MM.1S (cell line): ENCODE measurements around the gene ELAVL3.
A peak's percentile ranks its signal among the peaks of the same experiment; 100 is the strongest.

ENCODE experiments used
- DNase-seq: peaks from one replicate; pipeline ENCODE4 v3.0.0-alpha.2; 2015
- H2AFZ ChIP-seq: fragments of 300-600 bp; sonication (generic); 2 replicates; pipeline ENCODE4 v1.6.0; 2016; ENCODE audit warnings: antibody characterized with exemption, low read length
- H3F3A ChIP-seq: fragments of 300-600 bp; sonication (generic); 2 replicates; pipeline ENCODE4 v1.6.1; 2016; ENCODE audit warnings: mild to moderate bottlenecking, antibody characterized with exemption, low read length, moderate library complexity, mixed read lengths; ENCODE audit not compliant: insufficient read depth
- H3K27ac ChIP-seq: fragments of 300-600 bp; sonication (generic); 2 replicates; pipeline ENCODE4 v1.5.1; 2016; ENCODE audit warnings: mild to moderate bottlenecking, low read length
- H3K27me3 ChIP-seq: fragments of 300-600 bp; sonication (generic); replicated peaks from 2 replicates; pipeline ENCODE4 v1.6.0; 2016; ENCODE audit warnings: low read length; ENCODE audit not compliant: insufficient read depth
- H3K36me3 ChIP-seq: fragments of 300-600 bp; sonication (generic); replicated peaks from 2 replicates; pipeline ENCODE4 v1.6.1; 2016; ENCODE audit warnings: mild to moderate bottlenecking, low read length, mixed read lengths; ENCODE audit not compliant: insufficient read depth
- H3K4me1 ChIP-seq: fragments of 300-600 bp; sonication (generic); 2 replicates; pipeline ENCODE4 v1.6.1; 2016; ENCODE audit warnings: low read length, mixed read lengths
- H3K4me2 ChIP-seq: fragments of 300-600 bp; sonication (generic); 2 replicates; pipeline ENCODE4 v1.6.0; 2016; ENCODE audit warnings: low read depth, low read length
- H3K4me3 ChIP-seq: fragments of 300-600 bp; sonication (generic); 2 replicates; pipeline ENCODE4 v1.5.1; 2016; ENCODE audit warnings: low read length, mixed read lengths
- H3K79me2 ChIP-seq: fragments of 300-600 bp; sonication (generic); 2 replicates; pipeline ENCODE4 v1.6.1; 2016; ENCODE audit warnings: mixed run types, low read length, mixed read lengths
- H3K9ac ChIP-seq: fragments of 300-600 bp; sonication (generic); 2 replicates; pipeline ENCODE4 v1.6.1; 2016; ENCODE audit warnings: low read length, mixed read lengths
- H3K9me2 ChIP-seq: fragments of 300-600 bp; sonication (generic); replicated peaks from 2 replicates; pipeline ENCODE4 v1.6.1; 2016; ENCODE audit warnings: mild to moderate bottlenecking, low read length, mixed read lengths; ENCODE audit not compliant: insufficient read depth
- H3K9me3 ChIP-seq: fragments of 300-600 bp; sonication (generic); replicated peaks from 2 replicates; pipeline ENCODE4 v1.6.1; 2016; ENCODE audit warnings: mild to moderate bottlenecking, low read length, mixed read lengths; ENCODE audit not compliant: insufficient read depth
- H4K20me1 ChIP-seq: fragments of 300-600 bp; sonication (generic); 2 replicates; pipeline ENCODE4 v1.6.1; 2016; ENCODE audit warnings: mild to moderate bottlenecking, low read length, moderate library complexity, mixed read lengths; ENCODE audit not compliant: insufficient read depth
- CTCF ChIP-seq: fragments of 300-600 bp; sonication (generic); IDR thresholded peaks from 2 replicates; pipeline ENCODE4 v1.5.1; 2016; ENCODE audit warnings: antibody characterized with exemption, low read length, mixed read lengths
- EZH2 ChIP-seq: fragments of 300-600 bp; sonication (generic); optimal IDR thresholded peaks from 2 replicates; pipeline ENCODE3; 2017; ENCODE audit warnings: low read depth, mild to moderate bottlenecking, antibody characterized with exemption, low read length, mixed read lengths
- EZH2phosphoT487 ChIP-seq: fragments of 300-600 bp; sonication (generic); IDR thresholded peaks from 2 replicates; pipeline ENCODE4 v1.6.1; 2018; ENCODE audit warnings: antibody characterized with exemption, low read length

The ELAVL3 gene

GRCh38 chr19:11499890-11500420 lies 19.1 kb upstream of the ELAVL3 start:
- no peak for TF ChIP-seq CTCF
- no peak for TF ChIP-seq EZH2
- TF ChIP-seq EZH2phosphoT487 = no peak
- peaks cover 14% of the 10 kb centered on the region for H3K79me2 ChIP-seq
- H3K9me2 ChIP-seq = no peaks in the 10 kb centered on the region
- no peaks in the 10 kb centered on the region for H3K27me3 ChIP-seq
- H3K27ac ChIP-seq = no peak overlapping the region
- H3K9ac ChIP-seq = no peak overlapping the region
- H3F3A ChIP-seq = 0 out of 2 replicates have a peak, but pooled peaks cover 5% of the 10 kb centered on the region
- H3K4me3 ChIP-seq = no peak overlapping the region
- H3K36me3 ChIP-seq = no peaks in the 10 kb centered on the region
- H3K9me3 ChIP-seq = no peaks in the 10 kb centered on the region
- no peaks in the 10 kb centered on the region for H3K4me1 ChIP-seq
- H2AFZ ChIP-seq = no peak overlapping the region
- H4K20me1 ChIP-seq = no peaks in the 10 kb centered on the region
- DNase-seq = no peak
- no peak overlapping the region for H3K4me2 ChIP-seq

- no peak overlapping the region for H3K4me3 ChIP-seq
- H3K27me3 ChIP-seq = no peaks in the 10 kb centered on the region
- H3K27ac ChIP-seq = no peak overlapping the region
- DNase-seq = no peak
- H3K9me2 ChIP-seq = no peaks in the 10 kb centered on the region
- H3K9ac ChIP-seq = no peak overlapping the region
- no peaks in the 10 kb centered on the region for H3K4me1 ChIP-seq
- no peaks in the 10 kb centered on the region for H3K9me3 ChIP-seq
- 0 out of 2 replicates have a peak, but pooled peaks cover under 1% of the 10 kb centered on the region for H3F3A ChIP-seq
- H3K4me2 ChIP-seq = no peak overlapping the region
- TF ChIP-seq EZH2 = no peak
- TF ChIP-seq EZH2phosphoT487 = no peak
- TF ChIP-seq CTCF = no peak
- H2AFZ ChIP-seq = no peak overlapping the region
- no peaks in the 10 kb centered on the region for H4K20me1 ChIP-seq
- peaks cover 7% of the 10 kb centered on the region for H3K79me2 ChIP-seq
- H3K36me3 ChIP-seq = no peaks in the 10 kb centered on the region
These were observed 18.4 kb upstream of the ELAVL3 start for GRCh38 chr19:11499220-11499726.

- Histone ChIP-seq H3K9me2 (no peaks in the 10 kb centered on the region), H3K27ac (no peak overlapping the region), H3K27me3 (no peaks in the 10 kb centered on the region), H3F3A (no peaks in the 10 kb centered on the region), H3K79me2 (no peaks in the 10 kb centered on the region), H4K20me1 (no peaks in the 10 kb centered on the region), H3K4me3 (no peak overlapping the region), H3K4me2 (no peak overlapping the region), H3K4me1 (no peaks in the 10 kb centered on the region), H3K36me3 (no peaks in the 10 kb centered on the region), H3K9me3 (no peaks in the 10 kb centered on the region), H3K9ac (no peak overlapping the region), H2AFZ (no peak overlapping the region)
- TF ChIP-seq CTCF = peak; percentile 55
- TF ChIP-seq EZH2phosphoT487 = no peak
- DNase-seq = peak; percentile 39
These were observed 15.7 kb upstream of the ELAVL3 start for GRCh38 chr19:11496391-11497163.
